CD4-positive, alpha-beta T cell treated with Interleukin-21 for 1 hour (primary cell): Measurements from ENCODE around the gene SLC2A13.

Source experiments
- DNase-seq: peaks from one replicate; pipeline ENCODE4 v3.0.0-alpha.2; 2020

Gene SLC2A13

DNA sequence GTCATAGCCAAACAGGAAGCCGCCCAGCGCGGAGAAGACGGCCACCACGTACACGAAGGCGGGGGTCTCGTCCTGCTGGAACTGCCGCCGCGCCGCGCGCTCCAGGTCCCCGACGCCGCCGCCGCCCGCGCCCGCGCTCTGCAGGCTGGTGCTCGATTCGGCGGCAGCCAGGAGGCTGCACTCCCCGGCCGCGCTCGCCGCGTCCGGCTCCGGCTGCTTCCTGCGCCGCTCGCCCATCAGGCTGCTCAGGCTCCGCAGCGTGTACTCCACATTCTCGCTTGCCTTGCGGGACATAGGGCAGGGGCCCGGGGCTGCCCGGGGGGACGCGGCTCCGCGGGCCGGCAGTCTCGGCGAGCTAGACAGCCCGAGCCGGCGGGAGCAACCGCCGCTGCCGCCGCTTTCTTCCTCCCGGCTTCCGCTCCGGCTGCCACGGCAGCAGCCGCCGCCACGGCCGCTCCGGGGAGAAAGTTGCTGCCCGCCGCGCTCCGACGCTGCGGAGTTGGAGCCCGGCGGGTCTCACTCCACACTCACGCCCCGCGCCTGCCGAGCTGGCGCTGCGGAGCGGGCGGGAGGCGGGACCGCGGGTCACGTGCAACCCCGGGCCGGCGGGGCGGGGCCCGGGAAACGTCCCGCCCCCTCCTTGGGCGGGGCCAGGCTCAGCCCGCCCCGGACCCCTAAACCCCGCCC, at the start of gene SLC2A13:
SLC2A13 (minus strand) TSS at position 567 of the 687 bp plus-strand sequence; CDS start at position 294, 273 bp downstream.
- DNase-seq: peak; percentile 80

DNA sequence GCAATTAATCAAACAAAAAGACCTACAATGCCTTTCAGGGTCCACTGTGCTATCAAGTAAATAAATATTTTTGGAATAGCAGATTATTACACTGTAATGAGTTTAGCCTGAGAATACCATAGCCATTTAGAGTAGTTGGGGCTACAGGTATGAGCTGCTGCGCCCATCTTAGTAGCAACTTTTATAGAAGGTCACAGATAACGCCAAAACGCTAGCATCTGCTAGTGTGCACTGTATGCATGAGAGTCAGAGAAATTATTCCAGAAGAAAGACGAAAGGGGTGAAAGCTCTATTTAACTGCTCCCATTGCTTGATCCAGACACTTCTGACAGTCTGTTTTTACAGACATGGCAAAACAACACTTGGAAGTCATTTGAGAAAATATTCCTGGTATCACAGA, 48.5 kb upstream of the SLC2A13 start:
- DNase-seq: no peak

DNA sequence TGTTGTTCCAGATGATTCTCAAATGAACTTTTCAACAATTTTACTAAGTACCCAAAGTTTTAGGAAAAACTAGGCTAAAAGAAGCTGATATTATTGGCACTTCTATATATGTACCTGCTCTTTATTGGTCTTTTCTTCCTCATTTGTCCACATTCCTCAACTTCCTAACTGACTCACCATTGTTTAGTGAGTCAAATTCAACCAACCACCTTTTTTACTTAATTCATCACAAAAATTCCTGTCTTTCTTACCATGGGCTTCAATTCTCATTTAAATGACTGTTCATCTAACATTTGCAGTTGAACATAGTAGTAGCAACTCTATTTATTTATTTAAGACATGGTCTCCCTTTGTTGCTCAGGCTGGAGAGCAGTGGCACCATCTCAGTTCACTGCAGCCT, 47.6 kb upstream of the SLC2A13 start:
- DNase-seq: no peak

DNA sequence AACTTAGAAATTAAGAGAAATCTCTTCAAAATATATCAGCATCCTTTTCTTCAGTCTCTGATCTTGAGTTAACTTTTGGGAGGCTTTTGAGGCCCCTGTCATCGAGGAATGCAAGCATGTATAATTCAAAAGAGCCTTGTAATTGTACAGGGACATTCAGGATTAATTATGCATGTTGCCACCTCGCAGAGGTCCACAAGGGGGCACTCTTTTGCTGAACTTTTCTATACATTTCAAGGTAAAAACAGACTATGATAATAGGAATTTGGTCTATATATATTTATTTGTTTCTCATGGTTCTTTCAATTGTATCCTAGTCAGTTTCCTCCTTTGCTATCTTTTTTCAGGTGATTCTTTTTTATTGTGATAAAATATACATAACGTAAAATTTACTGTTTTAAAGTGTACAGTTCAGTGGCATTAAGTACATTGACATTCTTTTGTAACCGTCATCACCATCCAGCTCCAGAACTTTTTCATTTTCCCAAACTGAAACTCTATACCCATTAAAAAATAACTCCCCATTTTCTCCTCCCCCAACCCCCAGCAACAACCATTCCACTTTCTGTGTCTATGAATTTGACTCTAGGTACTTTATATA, 47.0 kb upstream of the SLC2A13 start:
- peak; percentile 47 for DNase-seq

DNA sequence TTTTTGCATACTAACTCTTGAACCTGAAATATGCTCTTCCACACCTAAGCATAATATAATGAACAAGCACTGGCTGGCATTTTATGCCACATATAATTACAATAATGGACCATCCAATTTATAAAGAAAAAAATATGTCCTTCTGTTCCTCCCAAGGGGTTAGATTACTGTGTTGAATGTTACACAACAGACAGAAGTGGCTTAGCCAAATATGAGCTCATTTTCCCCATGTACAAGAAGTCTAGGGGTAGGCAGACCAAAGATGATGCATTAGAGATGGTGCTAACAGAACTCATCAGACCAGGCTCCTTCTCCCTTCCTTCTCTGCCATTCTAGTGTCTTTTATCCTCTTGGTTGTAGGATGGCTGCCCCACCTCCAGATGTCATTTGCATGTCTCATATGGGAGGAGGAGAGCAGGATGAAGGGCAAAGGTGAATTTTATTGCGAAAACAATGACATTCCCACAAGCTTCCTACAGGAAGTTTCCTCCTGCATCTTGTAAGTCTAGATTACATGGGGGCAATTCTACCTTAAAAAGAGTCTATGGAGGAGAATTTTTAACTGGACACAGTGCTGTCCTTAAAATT, 43.9 kb upstream of the SLC2A13 start:
- no peak for DNase-seq

DNA sequence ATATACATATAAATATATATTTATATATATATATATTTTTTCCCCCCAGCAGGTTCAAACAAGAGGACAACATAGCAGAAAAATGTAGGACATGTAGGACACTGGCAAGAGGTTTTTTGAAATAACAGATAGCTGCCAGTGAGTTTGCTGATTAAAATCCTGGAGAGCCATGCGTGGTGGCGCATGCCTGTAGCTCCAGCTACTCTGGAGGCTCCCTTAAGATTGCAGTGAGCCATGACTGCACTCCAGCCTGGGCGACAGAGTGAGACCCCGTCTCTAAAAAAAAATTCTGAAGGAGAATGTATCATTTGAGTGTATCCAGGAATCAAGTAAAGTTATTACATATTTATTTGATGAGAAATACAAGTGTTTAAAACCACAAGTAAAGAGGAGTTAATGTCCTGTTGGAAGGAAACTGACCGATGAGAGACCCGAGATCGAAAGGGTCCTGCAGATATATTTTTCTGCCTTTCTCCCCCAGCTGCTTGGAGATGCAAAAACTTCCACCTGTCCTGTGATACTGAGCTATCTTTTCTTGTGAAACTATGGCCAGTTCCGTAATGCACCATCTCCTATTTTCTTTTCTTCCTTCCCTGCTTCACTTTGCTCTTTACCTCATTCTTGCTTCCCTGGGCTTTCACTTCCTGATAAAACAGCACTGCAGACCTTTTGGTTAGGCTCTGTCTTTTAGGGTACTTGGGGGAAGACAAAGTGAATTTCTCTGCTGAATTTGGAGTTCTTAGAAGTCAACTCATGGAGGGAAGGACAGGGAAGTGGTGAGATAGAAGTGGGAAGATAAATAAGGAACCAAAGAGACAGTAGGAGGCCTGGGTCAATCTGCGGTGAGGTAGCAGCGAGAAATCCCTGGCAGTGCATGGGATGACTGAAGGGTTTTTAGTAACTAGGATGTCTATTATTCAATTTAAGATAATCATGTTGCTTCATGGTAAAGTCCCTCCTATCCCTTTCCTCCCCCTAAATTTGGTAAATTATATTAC, 41.2 kb upstream of the SLC2A13 start:
- no peak for DNase-seq

DNA sequence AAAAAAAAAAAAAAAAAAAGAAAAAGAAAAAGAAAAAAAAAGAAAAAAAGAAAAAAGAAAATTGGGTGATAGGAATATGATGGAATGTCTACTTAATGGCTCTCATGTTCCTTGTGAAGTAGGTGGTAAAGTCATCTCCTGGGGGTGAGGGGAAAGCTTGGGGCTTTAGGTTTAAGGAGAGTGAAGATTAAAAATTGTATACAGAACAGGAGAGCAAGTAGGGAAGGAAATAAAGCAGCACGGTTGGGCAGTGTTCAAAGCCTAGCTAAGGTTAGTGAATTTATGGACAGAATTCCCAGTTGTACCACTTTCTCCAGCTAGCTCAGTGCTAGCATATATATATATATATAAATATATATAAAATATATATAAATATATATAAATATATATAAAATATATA, 40.0 kb upstream of the SLC2A13 start:
- no peak for DNase-seq

DNA sequence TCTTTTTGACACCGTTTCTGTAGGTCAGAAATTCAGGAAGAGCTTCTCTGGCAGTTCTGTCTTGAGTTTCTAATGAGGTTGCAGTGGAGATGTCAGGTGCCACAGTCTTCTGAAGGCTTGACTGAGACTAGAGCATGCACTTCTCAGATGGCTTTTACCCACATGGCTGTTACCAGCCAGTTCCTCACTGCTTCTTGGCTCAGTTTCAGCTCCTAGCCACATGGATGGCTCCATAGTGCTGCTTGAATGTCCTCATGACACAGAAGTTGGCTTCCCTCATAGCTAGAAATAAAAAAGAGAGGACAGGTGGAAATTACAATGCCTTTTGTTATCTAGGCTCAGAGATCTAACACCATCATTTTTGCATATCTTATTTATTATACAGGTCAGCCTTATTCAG, 38.1 kb upstream of the SLC2A13 start:
- no peak for DNase-seq

DNA sequence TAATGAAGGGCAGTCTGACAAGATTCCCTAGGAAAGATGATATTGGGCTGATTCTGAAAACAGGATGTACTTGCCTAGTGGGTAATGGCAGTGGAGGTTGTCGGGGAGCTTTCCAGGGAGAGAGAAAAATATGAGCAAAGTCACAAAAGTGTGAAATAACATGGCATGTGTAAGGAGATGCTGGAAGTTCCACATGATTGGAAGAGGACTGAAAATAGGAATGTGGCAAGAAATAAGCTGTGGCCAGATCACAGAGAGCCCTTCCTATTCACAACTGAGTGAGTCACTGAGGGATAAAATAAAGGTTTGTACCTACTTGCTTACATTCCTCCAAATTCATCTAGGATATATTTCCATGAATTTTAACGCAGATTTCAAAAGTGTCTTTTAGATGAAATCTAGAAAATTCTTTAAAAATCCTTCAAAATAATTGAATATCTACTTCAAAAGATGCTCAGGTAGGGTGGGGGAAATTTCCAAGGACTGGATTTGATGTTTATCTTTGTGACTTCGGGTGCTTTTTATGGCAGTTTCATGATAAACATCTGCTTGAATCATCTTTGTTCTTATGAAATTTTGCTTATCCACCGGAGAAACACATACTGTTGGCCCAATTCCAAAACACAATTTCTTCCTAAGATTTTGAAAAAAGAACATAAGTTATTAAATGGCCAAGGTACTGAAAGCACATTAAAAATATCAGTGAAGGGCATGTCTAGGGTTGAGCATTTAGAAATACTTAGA, 36.3 kb upstream of the SLC2A13 start:
- DNase-seq: no peak

DNA sequence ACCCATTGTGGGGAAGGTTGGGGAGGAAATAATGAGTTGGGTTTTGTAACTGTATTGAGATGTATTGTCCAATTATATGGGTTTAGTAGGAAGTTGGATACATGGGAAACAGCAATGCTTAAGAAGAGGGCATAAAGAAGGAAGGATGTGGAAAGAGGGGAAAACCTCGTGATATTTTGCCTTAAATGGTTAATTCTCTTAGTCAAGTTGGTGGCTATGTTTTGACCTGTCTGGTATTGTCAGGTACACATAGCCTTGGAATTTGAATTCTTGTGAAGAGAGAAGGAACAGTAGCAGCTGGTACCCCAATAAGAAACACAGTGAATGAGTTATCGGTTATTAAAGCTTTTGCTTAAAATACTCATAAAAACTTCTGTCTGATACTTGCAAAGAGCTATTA, 32.6 kb upstream of the SLC2A13 start:
- DNase-seq: no peak

DNA sequence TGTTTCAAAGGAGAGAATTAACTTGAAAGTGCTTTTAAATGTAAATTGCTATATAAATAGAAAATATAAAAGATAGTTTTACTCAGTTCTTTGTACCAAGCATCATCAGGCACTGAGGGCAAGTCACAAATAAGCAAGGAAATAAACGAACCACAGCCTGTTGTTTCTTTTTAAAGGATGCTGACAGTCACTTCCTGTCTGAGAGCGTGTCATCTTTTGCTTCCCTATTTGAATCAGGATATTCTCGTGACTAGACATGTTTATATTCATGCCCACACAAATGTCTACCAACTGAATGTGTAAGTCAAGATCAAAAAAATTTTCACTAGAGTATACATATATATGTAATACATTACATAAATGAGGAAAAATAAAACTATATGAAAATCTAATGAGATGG, 31.4 kb upstream of the SLC2A13 start:
- peak; percentile 46 for DNase-seq

DNA sequence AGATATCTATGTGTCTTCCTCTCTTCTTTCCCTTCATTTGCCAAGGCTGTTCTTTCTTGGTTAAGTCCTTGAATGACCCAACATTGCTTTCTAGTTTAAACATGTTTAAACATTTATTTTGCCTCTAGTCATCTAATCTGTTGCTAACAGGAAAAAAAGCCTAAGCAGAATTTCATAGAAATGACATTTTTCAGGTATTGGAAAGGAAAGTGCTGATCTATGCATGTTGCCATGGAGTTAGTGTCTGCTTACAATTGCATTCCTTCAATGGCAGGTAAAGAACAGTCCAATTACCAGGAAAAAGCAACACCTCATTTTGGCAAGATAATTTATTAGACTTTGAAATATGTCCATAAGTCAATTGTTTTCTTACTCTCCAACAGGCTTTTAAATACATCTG, 21.5 kb upstream of the SLC2A13 start:
- no peak for DNase-seq

DNA sequence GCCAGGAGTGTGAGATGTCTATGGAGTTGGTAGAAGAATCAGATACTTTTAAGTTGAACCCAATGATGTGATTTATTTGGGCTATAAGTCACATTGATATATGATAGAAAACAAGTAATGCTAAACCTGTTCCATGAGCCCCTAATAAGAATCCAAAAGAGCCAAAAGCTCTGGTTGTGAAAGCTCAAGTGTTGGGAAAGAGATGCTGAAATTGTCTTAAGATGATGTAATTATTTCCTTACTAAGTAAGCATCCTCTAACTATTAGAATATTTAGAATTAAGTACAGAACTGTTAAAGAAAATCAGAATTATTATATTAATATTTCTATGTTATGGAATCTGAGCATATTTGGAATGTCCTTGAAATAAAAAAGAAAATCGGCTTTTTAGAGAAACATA, 17.6 kb upstream of the SLC2A13 start:
- DNase-seq: no peak

DNA sequence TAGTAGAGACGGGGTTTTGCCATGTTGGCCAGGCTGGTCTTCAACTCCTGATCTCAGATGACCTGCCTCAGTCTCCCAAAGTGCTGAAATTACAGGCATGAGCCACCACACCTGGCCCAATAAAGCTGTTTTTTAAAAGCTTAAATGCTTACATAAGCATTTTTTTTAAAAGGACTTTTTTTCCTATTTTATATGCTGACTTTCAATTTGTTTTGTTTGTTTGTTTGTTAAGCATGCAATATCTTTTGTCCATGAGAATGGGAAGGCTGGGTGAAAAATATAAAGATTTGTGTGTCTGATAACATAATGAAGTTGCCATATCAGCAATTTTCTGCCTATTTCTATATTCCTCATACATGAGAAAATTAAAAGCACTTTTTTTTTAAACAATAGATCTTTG, 17.0 kb upstream of the SLC2A13 start:
- no peak for DNase-seq

DNA sequence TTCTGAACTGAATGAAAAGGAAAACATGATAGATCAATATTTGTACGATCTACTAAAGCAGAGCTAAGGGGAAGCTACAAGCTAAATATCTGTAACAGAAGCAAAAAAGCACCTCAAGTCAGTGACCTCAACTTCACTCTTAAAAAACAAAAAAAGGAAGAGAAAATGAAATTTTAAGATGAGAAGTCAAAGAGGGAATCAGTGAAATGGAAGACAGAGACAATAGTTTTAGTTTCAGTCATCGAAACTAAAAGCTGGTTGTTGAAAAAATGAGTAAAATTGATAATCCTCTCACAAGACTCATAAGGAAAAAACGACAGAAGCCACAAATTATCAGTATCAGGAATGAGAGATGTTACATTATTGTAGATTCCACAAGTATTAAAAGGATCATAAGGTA, 11.9 kb upstream of the SLC2A13 start:
- no peak for DNase-seq

DNA sequence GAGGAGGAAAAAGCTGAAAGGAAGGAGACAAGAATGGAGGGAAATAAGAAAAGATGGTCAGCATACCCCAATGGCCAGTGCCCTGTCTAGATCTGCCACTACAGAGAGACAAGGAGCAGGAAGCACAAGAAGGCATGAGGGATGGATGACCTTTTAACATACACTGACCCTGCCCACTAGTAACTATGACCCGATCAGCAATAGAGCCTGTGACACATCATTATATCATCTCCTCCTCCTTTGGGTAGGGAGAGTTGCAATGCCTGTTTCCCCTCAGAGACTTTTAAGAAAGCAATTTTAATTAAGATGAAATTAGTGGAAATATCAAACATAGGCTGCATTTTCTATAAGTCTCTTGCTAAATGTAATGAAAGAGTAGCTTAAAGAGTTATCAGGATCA, 4.7 kb upstream of the SLC2A13 start:
- no peak for DNase-seq

DNA sequence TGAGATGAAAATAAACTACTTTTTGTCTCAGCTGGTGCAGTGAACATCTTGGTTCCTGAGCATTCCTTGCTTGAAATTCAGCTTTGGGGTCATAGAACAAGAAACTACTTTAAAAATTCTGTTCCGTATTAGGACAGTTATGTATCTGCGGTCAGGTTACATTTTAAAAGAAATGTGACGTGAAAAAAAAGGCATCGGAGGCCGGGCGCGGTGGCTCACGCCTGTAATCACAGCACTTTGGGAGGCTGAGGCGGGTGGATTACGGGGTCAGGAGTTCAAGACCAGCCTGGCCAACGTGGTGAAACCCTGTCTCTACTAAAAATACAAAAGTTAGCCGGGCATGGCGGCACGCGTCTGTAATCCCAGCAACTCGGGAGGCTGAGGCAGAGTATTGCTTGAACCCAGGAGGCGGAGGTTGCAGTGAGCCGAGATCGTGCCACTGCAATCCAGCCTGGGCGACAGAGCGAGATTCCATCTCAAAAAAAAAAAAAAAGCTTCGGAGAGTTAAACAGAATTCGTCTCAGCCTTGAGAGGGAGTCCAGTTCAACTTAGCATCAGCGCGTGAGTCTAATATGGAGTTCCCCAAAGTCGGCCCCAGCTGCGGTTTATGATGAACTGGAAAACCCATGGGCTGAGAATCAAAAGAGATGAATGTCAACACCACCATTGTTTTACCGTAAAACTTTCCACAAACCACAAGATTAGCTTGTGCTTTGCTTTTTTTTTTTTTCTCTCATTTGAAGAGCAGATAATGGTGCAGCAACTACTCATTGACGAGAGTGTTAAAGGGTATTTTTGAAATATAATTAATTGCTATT, 2.1 kb upstream of the SLC2A13 start:
- DNase-seq: peak; percentile 34

DNA sequence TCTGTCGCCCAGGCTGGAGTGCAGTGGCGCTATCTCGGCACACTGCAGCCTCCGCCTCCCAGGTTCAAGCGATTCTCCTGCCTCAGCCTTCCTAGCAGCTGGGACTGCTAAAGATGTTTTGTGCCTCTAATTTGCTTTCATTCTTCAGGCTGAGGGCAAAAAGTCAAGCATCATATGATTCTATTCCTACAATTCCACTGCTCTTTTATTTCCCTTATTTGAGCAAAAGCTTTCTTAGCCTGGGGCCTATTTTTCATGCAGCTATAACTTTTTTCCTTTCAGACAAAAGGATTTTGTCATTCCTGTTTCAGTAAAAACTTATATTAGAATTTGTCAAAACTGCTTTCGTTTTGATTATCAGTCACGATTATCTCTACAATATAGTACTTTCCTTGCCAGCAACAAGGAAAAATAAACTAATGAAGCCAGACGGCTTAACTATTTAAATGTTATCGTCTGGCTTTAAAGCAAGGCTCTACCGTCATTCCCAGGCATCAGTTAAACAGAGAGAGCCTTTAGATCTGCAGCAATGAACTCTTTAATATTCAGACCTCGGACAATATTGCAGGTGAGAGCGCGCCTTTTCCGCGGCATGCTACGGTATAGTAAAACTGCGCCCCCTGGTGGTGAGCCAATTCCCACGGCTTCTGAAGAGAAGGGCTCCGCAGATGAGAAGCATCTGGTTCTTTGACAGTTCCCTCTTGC, 1.4 kb upstream of the SLC2A13 start:
- DNase-seq: peak; percentile 87

DNA sequence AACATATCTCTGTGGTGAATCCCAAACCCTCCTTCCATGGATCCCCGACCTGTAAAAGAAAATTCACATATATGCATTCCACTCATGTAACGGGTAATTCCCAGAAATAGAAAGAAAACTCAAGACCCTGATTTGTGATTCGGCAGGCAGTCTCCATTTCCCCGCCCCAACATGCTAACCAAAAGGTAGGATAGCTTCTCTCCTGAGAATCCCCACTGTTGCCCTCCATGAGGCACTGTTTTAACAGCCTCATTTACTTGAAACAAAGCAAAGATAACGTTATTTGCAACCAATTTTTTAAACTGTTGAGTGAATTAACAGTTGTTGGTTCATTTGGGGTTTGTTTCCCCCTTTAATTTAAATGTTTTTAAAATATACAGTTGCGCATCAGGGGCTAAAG, 774 bp upstream of the SLC2A13 start:
- DNase-seq: peak; percentile 2

DNA sequence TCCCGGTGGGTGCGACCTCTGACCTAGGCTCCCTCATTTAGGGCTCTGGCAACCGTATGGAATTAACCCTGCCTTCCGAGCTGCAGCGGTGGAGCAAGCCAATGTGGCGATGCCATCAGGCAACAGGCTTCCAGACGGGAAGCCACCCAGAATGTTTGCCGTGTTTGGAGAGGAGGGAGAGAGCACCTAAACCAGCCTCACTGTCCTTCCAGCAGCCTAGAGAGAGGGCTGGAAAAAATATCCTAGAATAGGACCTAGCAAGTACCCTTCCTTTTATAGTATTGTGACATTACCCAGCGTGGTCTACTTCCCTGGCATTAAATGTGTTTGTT, 287 bp upstream of the SLC2A13 start:
- no peak for DNase-seq

DNA sequence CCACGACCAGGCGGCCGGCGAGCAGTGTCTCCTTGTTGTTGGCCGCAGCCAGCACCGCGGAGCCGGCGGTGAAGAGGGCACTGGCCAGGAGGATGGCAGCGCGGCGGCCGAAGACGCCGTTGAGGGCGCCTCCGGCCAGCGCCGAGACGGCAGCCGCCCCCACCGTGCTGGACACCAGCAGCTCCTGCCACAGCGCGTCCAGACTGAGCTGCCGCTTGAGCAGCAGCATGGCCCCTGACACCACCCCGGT, 691 bp downstream of the SLC2A13 start:
- DNase-seq: no peak
